K562 (cell line): Measurements from ENCODE around the gene CLPSL2. TPM values are rescaled to one million over a fixed set of nuclear protein-coding genes. Genes with fewer than 3 reads are reported as not detected.
A peak's percentile ranks its signal among the peaks of the same experiment; 100 is the strongest.

Source experiments
- ATF7 ChIP-seq: fragments of 450-650 bp; IDR thresholded peaks from 2 replicates; pipeline ENCODE4 v1.7.1; 2014; ENCODE audit warnings: mild to moderate bottlenecking, moderate library complexity
- E2F6 ChIP-seq, 2 experiments: IDR thresholded peaks; 2 replicates each; pipeline ENCODE4 v1.6.1; 2011; ENCODE audit warnings: borderline replicate concordance in 1 of 2, control low read depth in 1 of 2, low read depth in 1 of 2, low read length in 1 of 2, mild to moderate bottlenecking in 1 of 2, mixed read lengths in 1 of 2, moderate library complexity in 1 of 2; ENCODE audit not compliant: insufficient read depth in 1 of 2, insufficient read length in 1 of 2, poor library complexity in 1 of 2, severe bottlenecking in 1 of 2; ENCODE audit errors: extremely low read depth in 1 of 2
- FOS ChIP-seq: IDR thresholded peaks from 3 replicates; pipeline ENCODE4 v1.6.1; 2011; ENCODE audit not compliant: insufficient read length; ENCODE audit errors: extremely low read depth
- HDAC6 ChIP-seq: IDR thresholded peaks from 2 replicates; pipeline ENCODE4 v1.6.1; 2012; ENCODE audit warnings: low read depth, mild to moderate bottlenecking, control low read depth, inconsistent platforms, low read length, moderate library complexity
- KLF16 ChIP-seq: IDR thresholded peaks from 2 replicates; pipeline ENCODE4 v1.6.1; 2016; ENCODE audit warnings: antibody characterized with exemption
- LEF1 ChIP-seq: fragments of 450-650 bp; IDR thresholded peaks from 2 replicates; pipeline ENCODE4 v1.6.1; 2016; ENCODE audit warnings: mild to moderate bottlenecking
- MITF ChIP-seq: IDR thresholded peaks from 2 replicates; pipeline ENCODE4 v1.6.1; 2014; ENCODE audit warnings: antibody characterized with exemption
- PHF21A ChIP-seq: fragments of 450-650 bp; IDR thresholded peaks from 2 replicates; pipeline ENCODE4 v1.6.1; 2017; ENCODE audit warnings: low read depth, borderline replicate concordance
- SMAD4 ChIP-seq: fragments of 250-450 bp; sonication (Bioruptor Pico); conservative IDR thresholded peaks from 2 replicates; pipeline ENCODE4 v1.8.0; 2021; ENCODE audit warnings: inconsistent platforms, mild to moderate bottlenecking, moderate library complexity
- TAF9B ChIP-seq: fragments of 450-650 bp; IDR thresholded peaks from 2 replicates; pipeline ENCODE4 v1.6.1; 2018; ENCODE audit warnings: mild to moderate bottlenecking; ENCODE audit not compliant: partially characterized antibody
- THRAP3 ChIP-seq: fragments of 450-650 bp; IDR thresholded peaks from 2 replicates; pipeline ENCODE4 v1.6.1; 2016; ENCODE audit warnings: mild to moderate bottlenecking, inconsistent platforms, borderline replicate concordance
- TOE1 ChIP-seq, 2 experiments: fragments of 450-650 bp in 1 of 2; sonication (generic) in 1 of 2; formaldehyde crosslinking in 1 of 2; IDR thresholded peaks; 2 replicates each; pipeline versions ENCODE4 v1.7.1 to v1.8.0; 2016 to 2022; ENCODE audit warnings: borderline replicate concordance in 2 of 2, mild to moderate bottlenecking in 2 of 2, antibody characterized with exemption in 1 of 2, inconsistent platforms in 1 of 2, low read depth in 1 of 2, missing genetic modification reagents in 1 of 2, moderate library complexity in 1 of 2
- UBTF ChIP-seq, 2 experiments: IDR thresholded peaks; 2 replicates each; pipeline ENCODE4 v1.6.1; 2012; ENCODE audit warnings: improper control_type of control experiment in 2 of 2, low read depth in 2 of 2, low read length in 2 of 2, borderline replicate concordance in 1 of 2
- VEZF1 ChIP-seq: fragments of 200-800 bp; sonication (Bioruptor generic); IDR thresholded peaks from 2 replicates; pipeline ENCODE4 v1.6.1; 2017; ENCODE audit warnings: missing genetic modification characterization, missing compliant biosample characterization
- polyA plus RNA-seq, 8 experiments: library from polyadenylated mRNA; depleted of rRNA in 4 of 8; stranded (reverse) in 5 of 8; unstranded in 3 of 8; fragments of >200 nt; fragmentation: Nextera tagmentation in 2 of 8; fragmentation: Illumina TruSeq in 1 of 8; extraction: Ambion mirVana in 2 of 8; extraction: Trizol in 1 of 8; gene quantifications; 2 replicates each; pipeline versions ENCODE4 v1.2.1 to v1.2.3, GENCODE V29; 2011 to 2014; ENCODE audit warnings: inconsistent platforms in 1 of 8, missing spikeins in 1 of 8
- total RNA-seq, 7 experiments: library from RNA; depleted of rRNA in 6 of 7; stranded (reverse); fragments of >200 nt in 6 of 7; fragmentation: Illumina TruSeq in 2 of 7; extraction: Trizol in 2 of 7; gene quantifications; 2 replicates each; pipeline versions ENCODE4 v1.2.1 to v1.2.3, GENCODE V29; 2011 to 2021; ENCODE audit warnings: low replicate concordance in 1 of 7

The CLPSL2 gene
- total and polyA plus RNA-seq, 9 of the 15 experiments (the other 6 are each of a cell fraction or from before 2014, with no cell fraction given), result not detected

GRCh38 chr6:35731736-35732532 is 44.5 kb upstream of the CLPSL2 start (continued):
- TF ChIP-seq UBTF (IDR thresholded peaks at IDR 0.05; ENCODE audit: borderline replicate concordance in 1 of 2, low read depth in 2 of 2, low read length in 2 of 2), result peak in 1 of 2 experiments; percentile 26; a peak in 2 of 4 replicates
- no peak for TF ChIP-seq FOS
- no peak for TF ChIP-seq HDAC6
- peak; percentile 40; the same call in 1 of the 2 replicates for TF ChIP-seq KLF16
- TF ChIP-seq LEF1, result peak; percentile 95
- peak; percentile 96 for TF ChIP-seq SMAD4 (CRISPR knock-in tag)
- TF ChIP-seq MITF, result no peak; the same call in 1 of the 2 replicates
- no peak for TF ChIP-seq THRAP3
- TF ChIP-seq VEZF1, result peak; percentile 99
- TF ChIP-seq ATF7, result peak; percentile 44
- no peak for TF ChIP-seq TAF9B
- TF ChIP-seq TOE1 (IDR thresholded peaks at IDR 0.05; ENCODE audit: borderline replicate concordance), result peak; percentile 87
- no peak for TF ChIP-seq TOE1 (CRISPR knock-in tag; IDR thresholded peaks at IDR 0.05; ENCODE audit: borderline replicate concordance, low read depth)
- TF ChIP-seq E2F6 (IDR thresholded peaks at IDR 0.05; ENCODE audit: borderline replicate concordance in 1 of 2, extremely low read depth in 1 of 2, insufficient read depth in 1 of 2, insufficient read length in 1 of 2, low read depth in 1 of 2, low read length in 1 of 2, poor library complexity in 1 of 2, severe bottlenecking in 1 of 2), result peak; percentile 59 to 81
- peak; percentile 84; the same call in 1 of the 2 replicates for TF ChIP-seq PHF21A
